OCI-LY3 (cell line): ENCODE data around the gene SESN1.

Experiments
- CTCF ChIP-seq: fragments of 200-600, 300-600 bp; sonication (generic); IDR thresholded peaks from 2 replicates; pipeline ENCODE4 v1.5.1; 2014; ENCODE audit warnings: antibody characterized with exemption, low read length, low read depth
- EZH2phosphoT487 ChIP-seq: fragments of 200-600 bp; shearing (Covaris generic); IDR thresholded peaks from 2 replicates; pipeline ENCODE4 v1.6.1; 2018; ENCODE audit warnings: antibody characterized with exemption, mixed run types, low read depth

- TF ChIP-seq CTCF (no peak), EZH2phosphoT487 (no peak)
These were observed 128.4 kb downstream of the SESN1 start for GRCh38 chr6:108966251-108966650.
